HG02884 (cell line): Measurements from ENCODE around the gene TMEM131L.
"Not testable (repeated sequence)": the region's sequence is repeated elsewhere in the genome, so short reads cannot be mapped to it uniquely, and the experiment has no call there.

ENCODE experiments used
- ATAC-seq: cut with Tn5 transposase; IDR thresholded peaks from one replicate; pipeline ENCODE4 v1.9.1; 2021; ENCODE audit warnings: mild to moderate bottlenecking, moderate library complexity; ENCODE audit not compliant: unreplicated experiment

TMEM131L gene

DNA sequence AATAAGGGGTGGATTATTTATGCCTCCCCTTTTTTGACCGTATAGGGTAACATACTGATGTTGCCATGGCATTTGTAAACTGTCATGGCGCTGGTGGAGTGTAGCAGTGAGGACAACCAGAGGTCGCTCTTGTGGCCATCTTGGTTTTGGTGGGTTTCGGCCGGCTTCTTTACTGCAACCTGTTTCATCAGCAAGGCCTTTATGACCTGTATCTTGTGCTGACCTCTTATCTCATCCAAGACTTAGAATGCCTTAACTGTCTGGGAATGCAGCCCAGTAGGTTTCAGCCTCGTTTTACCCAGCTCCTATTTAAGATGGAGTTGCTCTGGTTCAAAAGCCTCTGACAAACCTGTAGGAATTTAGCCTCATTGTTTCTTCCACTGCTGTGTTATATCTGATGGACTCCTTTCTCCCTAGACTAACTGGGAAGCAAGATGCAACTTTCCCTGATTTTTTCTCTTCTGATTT, 71.4 kb downstream of the TMEM131L start:
- ATAC-seq: no peak

DNA sequence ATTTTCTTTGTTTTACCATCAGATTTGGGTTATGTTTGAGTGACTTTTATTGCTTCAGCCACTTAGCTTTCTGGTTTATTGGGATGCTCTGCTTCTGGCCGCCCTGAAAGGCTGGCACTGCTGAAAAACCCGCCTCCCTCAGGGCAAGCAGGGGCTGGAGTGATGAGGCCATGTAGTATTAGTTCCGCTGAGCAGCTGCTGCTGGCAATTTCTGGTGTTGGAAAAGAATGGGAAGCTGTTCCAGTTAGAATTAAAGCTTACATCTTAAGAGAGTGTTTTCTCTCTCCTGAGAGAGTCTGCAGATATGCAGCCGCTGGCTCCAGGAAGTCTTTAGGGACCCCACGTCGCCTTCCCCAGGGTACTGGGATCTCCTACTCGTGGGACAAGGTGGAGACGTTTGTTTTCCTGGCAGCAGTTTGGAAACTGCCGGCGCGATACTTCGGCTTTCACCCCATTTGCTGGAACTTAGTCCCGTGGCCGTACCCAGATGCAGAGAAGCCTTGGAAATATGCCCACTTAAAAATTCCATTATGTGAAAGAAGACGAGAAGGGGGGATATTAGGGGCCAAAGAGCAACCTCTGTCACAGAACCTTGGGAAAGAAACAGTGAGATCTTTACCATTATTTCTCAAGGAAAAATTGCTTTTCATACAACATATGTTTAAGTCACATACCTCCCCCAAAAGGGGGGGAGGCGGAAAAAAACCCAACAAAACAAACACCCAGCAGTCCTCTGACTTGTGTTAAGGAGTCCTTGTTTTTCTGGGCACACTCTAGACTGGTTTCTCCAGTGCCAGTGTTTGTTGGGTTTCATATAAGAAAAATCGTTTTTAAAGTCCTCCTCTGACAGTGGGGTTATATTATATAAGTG, 72.6 kb downstream of the TMEM131L start:
- ATAC-seq: no peak

DNA sequence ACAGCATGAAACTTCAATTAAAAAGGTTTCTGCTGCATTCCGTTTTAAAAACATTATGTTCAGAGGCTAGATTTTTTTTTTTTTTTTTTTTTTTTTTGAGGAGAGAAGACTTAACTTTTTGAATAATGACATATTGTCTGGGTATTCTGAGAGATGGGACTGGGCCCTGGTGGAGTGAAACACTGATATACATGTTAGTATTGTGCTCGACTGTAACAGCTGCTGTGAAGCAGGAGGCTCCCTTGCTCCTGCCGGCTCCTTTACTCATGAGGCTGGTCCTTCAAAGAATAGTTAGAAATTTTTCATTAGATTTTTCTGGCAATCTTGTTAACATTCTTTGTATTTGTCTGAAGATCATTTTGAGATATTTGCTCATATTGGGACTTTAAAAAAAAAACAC, 73.3 kb downstream of the TMEM131L start:
- ATAC-seq: no peak

DNA sequence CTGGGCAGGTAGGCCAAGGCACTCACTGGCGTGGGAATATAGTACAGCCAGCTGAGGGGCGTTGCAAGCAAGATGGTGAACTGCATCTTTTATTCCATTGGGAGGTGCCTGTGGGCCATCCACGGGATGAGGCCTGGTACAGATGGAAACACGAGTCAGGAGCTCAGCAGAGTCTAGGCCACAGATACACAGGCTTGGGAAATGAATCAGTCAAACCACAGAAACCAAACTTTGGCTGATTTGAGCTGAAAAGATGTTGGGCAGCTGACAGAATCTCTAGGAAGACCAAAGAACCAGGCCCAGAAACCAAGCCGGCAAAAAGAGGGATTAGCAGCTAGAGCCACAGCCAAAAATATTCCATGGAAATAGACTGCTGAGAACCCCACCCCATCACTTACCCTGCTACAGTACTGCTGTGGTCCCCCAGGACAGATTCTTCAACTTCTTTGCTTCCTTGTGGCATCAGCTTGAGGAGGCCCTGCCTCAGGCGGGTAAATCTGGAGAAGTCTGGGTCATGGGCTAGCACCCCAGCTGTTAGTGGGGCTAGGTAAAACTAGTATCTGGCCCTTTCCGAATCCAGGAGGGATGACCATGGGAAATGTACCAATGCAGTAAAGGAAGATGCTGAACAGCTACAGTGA, 75.4 kb downstream of the TMEM131L start:
- peak; percentile 65 for ATAC-seq

DNA sequence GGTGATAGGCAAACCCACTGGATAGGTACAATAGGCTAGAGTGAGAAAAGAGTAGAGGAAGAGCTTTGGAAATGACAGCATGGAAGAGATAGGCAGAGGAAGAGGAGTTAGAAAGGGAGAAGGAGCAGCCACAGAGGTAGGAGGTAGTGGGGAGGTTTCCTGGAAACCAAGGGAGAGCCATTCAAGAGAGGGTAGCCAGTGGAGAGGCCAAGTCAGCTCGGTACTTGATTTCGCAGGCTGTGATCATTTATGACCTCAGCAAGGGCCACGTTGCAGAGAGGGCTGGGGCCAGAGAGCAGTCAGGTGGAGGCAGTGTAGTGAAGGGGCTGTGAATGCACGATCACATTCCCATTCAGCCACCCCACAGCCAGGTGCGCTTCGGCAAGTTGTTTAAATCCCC, 76.0 kb downstream of the TMEM131L start:
- no peak for ATAC-seq

DNA sequence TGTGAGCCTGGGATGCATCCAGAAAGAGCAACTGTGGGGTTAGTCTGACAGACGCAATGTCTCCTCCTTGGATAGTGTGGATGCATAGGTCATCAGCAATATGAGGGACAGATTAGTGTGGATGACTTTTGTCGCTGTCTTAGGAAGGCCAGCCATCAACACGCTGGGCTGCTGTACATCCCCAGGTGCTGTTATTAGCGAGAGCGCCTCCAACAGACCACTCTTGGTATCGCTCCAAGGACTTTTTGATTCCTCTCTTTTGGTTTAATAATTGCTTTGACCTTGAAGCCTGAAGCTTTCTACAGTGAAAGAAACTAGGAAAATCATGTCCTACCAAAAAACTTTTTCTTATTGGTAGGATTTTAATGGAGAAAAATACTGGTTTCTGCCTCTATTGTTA, 76.7 kb downstream of the TMEM131L start:
- no peak for ATAC-seq

DNA sequence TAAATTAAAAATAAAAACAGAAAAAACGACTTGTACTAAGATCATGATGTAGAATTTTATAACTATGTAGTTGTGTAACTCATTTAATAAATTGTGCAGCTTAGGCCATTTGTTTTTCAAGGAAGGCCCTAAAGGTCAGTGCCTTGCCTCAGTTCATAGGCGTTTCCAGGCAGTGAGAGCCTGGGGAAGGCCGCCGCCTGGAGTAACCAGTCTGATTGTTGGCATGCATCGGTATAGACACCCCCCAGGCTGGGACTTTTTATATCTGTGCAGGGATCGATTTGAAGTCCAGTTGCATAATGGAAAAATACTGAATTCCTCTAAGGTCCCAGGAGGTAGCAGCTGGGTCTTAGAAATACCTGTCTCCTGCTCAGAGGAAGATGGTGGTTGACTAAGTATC, 77.2 kb downstream of the TMEM131L start:
- no peak for ATAC-seq

DNA sequence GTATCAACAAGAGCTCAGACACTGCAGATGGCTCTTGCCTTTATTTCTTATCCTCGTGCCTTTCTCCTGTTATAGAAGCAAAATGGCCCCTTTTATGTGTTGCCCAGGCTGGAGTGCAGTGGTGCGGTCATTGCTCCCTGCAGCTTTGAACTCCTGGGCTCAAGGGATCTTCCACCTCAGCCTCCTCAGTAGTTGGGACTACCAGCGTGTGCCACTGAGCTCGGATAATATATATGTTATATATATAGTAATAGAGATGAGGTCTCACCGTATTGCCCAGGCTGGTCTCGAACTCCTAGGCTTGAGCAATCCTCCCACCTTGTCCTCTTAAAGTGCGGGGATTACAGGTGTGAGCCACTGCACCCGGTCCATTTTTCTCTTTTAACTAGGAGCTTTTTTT, 79.7 kb downstream of the TMEM131L start:
- no peak for ATAC-seq

DNA sequence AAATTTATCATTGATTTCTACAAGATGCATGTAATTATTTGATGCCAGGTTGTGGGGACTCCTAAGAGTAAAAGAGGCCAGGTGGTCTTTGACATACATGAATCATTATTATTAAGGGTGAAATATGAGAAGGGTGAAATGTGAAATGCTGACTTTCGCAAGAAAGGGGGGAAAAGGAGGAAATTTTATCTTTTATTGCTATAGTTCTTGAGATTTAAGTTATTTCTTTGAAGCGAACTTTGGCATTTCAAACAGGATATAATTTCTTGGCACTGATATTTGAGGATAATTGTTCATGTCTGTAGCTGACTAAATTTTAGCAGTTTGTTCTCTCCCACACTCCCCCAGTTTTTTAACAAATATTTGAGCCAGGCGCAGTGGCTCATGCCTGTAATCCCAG, 80.1 kb downstream of the TMEM131L start:
- no peak for ATAC-seq

DNA sequence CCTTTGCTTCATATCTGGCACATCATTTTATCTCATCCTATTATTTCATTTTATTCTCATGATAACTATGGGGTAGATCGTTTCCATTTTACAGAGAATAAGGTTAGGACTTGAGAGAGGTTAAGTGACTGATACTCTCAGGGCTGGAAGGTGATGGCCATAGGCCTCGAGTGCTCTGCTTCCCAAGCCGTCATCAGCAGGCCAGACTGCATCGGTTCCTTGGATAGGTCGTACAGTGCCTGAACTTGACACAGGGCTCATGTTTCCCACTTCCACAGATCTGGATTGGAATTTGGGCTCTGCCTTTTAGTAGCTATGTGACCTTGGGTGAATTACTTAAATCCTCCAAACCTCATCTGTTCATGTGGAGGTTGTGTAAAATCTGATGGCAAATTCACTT, 81.4 kb downstream of the TMEM131L start:
- ATAC-seq: no peak

DNA sequence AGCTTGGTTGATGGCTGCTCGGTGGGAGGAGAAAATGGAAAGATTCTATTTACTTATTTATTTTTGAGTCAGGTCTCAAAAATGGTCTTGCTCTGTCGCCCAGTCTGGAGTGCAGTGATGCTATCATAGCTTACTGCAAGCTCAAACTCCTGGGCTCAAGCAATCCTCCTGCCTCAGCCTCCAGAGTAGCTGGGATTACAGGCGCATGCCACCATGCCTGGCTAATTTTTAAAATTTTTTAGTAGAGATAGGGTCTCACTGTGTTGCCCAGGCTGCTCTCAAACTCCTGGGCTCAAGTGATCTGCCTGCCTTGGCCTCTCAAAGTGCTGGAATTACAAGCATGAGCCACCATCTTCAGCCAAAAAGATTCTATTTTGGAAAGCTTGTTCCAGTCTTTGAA, 82.7 kb downstream of the TMEM131L start:
- ATAC-seq: not testable (repeated sequence)

DNA sequence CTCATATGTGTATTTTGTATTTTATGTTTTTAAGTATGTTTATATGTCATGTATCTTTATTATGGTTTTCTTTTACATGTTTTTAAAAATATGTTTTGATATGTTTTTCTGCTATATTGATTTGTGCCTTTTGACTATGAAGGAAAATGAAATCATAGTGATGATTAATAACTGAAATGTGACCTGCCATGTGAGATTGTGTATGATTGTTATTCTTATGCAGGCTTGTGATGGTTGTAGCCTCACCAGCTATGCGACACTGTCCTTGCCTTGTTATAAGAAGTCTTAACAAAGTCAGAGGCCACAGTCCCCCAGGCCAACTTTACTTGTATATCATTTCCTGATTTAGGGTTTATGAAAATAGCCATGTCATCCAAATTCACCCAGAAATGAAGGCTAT, 83.2 kb downstream of the TMEM131L start:
- ATAC-seq: peak; percentile 53

DNA sequence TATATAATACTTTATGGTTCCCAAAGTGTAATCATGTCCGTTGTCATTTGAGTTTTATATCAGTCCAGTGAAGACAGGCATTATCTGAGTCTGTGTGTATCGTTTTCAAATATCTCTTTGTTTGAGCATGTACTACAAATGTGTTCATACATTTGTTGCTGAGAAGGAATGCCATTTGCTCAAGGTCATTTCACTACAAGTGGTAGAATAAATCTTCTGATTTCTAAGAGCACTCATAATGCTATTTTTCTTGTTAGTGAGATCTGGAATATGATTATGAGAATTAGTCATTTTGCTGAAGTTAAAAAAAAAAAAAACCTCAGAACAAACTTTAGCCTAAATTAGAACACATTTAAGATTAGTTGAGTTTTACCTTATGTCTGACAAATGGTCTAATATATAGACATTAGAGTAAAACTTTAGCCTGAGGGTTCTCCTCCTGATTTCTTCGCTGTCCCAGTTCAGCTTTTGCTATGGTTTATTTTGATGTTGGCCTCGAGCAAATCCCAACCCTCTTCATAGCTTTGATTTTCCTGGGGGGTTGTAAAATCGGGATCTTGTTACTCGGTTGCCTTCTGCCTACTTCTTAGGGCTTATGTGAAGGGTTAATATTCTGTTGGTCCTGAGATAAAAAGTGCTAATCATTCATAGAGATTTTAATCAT, 87.1 kb downstream of the TMEM131L start:
- no peak for ATAC-seq

DNA sequence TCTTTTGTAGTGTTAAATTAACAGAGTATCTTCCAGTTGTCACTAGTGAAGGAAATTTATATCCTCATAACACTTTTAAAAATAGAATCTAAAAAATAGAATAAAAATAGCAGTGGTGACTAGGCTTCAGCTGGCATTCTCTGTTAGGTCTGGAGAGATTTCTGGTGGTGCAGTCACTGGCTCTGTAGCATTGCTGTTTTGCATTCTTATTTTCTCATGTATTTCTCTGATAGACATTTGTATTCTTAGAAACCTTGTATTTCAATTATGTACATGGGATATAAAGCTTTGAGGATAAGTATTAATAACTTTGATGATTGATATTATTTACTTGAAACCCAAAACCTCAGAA, 87.6 kb downstream of the TMEM131L start:
- ATAC-seq: no peak

DNA sequence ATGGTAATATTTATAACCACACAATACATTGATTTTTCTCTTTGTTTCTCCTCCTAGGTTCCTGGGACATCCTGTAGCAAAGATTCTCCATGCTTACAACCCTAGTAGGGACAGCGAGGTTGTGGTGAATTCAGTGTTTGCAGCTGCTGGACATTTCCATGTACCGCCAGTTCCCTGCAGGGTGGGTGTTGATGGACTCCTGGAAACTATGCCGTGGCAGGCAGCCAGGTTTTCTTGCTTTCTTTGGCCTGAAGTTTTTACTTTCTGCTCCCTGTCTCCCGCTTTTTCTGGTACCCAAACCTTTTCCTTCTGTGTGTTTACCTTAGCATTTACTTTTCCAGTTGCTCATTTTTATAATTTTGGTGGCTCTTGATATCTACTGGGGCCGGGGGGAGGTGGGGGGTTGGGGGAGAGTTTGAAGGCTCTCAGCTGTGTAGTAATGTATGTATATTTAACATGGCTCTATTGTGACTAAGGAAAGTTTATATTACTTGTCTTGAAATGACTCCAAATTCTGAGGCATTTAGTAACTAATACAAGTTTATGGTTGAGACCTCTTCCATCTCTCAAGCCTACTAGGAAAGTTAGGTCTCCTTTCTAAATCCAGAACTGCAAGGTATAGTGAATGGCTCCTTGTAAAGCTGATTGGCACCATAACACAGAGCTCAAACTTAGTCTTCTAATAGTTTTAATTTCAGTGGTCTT, 89.7 kb downstream of the TMEM131L start:
- no peak for ATAC-seq

DNA sequence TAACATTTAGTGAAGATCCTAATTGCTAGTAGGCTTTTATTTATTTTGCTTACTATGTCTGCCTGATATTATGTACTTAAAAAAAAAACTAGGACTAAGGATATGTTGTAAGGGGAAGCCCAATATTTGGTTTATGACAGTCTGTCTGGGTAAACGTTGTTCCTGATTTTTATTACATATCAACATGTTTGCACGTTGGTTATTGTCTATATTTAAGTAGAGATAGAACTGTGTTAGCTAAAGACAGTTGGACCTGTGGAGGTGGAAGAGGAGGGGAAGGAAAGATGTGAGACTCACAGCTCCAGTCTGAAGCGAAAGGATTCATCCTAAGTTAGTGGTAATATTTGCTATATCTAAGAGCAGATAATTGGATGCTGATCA, 90.3 kb downstream of the TMEM131L start:
- ATAC-seq: no peak

DNA sequence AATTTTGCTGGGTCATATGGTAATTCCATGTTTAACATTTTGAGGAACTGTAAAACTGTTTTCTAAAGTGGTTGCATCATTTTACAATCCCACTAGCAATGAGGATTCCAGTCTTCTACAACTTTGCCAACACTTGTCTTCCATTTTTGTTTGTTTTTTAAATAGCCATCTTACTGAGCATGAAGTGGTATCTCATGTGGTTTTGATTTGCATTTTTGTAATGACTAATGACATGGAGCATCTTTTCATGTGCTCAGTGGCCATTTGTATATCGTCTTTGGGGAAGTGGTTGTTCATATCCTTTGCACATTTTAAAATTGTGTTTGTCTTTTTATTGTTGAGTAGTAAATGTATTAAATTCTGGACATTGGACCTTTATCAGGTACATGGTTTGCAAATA, 94.7 kb downstream of the TMEM131L start:
- ATAC-seq: no peak

DNA sequence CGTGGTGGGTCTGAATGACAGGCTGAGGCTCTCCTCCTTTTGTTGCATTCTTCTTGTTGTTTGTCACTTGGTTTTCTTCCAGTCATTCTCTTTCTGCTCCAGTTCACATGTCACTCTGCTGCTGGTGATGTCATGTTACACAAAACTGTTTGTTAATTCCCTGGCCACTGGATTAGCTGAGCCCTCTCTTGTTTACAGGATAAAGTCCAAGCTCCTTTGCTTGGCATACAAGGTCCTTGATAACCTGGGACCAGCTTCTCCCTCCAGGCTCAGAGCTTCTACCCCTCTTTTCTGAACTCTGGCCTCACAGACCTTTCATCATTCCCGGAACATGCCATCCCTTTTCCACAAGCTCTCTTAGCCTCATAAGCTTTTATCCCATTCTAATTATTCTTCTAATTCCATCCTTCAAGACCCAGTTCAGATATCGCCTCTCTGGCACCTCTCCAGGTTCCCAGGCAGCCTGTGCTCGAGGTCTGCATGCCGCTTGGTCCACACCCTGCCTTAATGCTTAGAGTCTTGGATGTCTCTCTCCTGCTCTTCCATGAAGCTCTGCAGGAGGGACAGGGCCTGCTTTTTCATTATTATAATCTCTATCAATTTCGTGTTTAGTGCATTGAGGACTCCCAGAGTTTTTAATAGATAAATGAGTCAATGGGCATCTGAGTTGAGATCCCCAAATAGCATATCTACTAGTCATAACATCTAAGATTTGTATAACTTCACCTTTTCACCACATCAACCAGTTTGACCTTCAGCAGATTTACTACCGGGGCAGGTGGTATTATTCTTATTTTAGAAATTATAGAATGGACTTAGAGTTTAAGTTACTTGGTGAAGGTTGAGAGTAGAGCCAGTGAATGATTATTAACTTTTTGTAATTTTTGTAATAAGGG, 98.7 kb downstream of the TMEM131L start:
- no peak for ATAC-seq

DNA sequence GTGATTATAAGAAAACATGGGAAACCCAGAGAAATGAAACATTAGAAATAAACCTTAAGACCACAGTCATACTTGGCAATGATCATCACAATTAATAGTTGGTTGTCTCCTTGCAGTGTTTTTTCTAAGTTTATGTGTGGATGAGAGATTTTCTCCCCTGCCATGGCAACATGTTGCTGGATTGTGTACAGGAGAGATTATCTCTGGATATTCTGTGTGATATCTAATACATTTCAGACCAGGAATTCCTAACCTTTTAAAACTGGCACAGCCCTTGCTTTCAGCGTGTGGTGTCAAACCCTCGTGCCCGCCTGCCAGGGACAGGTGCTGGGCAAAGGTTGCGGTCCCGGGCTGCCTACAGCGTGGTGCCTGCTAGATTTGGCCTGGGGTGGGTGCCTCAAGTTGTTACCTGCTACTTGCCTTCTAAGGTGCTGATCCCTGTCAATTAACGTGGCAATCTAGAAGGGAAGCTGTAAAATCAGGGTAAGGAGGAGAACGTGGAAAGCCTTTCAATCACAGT, 100.5 kb downstream of the TMEM131L start:
- ATAC-seq: no peak

DNA sequence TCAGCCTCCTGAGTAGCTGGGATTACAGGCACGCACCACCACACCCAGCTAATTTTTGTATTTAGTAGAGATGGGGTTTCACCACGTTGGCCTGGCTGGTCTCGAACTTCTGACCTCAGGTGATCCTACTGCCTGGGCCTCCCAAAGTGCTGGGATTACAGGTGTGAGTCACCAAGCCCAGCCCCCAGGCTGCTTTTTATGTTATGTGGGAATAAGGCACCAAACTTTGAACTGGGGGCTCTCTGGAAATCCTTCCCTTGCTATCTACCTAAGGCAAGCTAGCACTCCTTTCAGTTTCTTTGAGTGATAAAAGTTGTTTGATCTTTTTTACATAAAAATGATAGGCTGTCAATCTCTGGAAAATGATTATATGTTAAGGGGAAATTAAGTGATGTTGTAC, 101.5 kb downstream of the TMEM131L start:
- ATAC-seq: not testable (repeated sequence)
